T-helper 1 cell treated with Interleukin-12 subunit alpha and Interleukin-12 subunit beta and Interleukin-4 antibody, amounts not matched to agents 30 ng/mL and 1 ng/mL, for 36 hours (primary cell): ENCODE measurements around the gene MRPL28. TPM values are rescaled to one million over a fixed set of nuclear protein-coding genes. Genes with fewer than 3 reads are reported as not detected.

Source experiments
- intact Hi-C: fragments of 100-400 bp; cut with micrococcal nuclease; formaldehyde crosslinking; loops from one replicate; pipeline ENCODE4 v1.15.1; 2024
- total RNA-seq: library from RNA; stranded (reverse); gene quantifications from 2 replicates; pipeline ENCODE4 v1.2.3, GENCODE V29; 2022

The MRPL28 gene
- total RNA-seq, 1 donor from 2014 or later = 82.9 TPM

DNA sequence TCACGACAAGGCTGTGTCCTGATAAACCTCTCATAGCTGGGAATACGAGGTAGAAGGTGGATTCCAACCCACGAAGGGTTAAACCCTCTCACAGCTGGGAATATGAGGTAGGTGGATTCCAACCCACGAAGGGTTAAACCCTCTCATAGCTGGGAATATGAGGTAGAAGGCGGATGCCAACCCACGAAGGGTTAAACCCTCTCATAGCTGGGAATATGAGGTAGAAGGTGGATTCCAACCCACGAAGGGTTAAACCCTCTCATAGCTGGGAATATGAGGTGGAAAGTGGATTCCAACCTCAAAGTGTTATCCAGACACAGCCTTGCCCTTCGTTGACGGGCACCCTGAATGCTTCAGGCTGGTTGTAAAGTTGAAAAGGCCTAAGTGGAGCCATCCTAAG is 48.8 kb downstream of the MRPL28 start:
- intact Hi-C loops = no loop called here

GRCh38 chr16:320206-320605 is 50.1 kb downstream of the MRPL28 start:
- intact Hi-C loops = no loop called here

GRCh38 chr16:318628-319027 is 51.7 kb downstream of the MRPL28 start:
- intact Hi-C loops = no loop called here

DNA sequence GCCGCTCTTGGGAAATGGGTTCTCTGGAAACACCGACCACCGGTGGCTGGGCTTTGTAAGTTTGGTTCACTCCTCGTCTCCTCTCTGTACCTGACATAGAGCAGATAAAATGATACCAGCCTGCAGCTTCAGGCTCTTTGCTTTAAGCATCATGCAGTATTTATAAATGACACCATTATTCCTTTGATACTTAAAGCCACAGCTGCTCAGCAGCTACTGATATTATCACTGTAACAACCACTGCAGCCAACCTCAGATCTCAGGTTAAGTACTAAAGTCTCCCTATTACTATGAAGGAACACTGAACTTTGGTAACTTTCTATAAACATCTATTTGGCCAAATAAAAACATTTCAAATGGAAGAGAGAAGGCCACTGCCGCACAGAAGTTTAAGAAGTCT is 52.8 kb downstream of the MRPL28 start:
- intact Hi-C loops = no loop called here

Other genes with a start within 250 kb of the MRPL28 start
- gene NPRL3, start 231.9 kb downstream of the MRPL28 start, total RNA-seq = 31.7 and 32.8 TPM in 2 replicates
- gene HBZ, start 217.9 kb downstream of the MRPL28 start, total RNA-seq = not detected in 2 replicates
- gene HBM, start 204.6 kb downstream of the MRPL28 start, total RNA-seq = not detected in 2 replicates
- gene HBA2, start 197.7 kb downstream of the MRPL28 start, total RNA-seq = not detected in 2 replicates
- not detected in 2 replicates for gene HBA1, start 193.9 kb downstream of the MRPL28 start, total RNA-seq
- not detected in 2 replicates for gene HBQ1, start 190.1 kb downstream of the MRPL28 start, total RNA-seq
- gene LUC7L, start 141.1 kb downstream of the MRPL28 start, total RNA-seq = 61.5 and 69.6 TPM in 2 replicates
- 17.1 and 23.2 TPM in 2 replicates for gene FAM234A, start 135.7 kb downstream of the MRPL28 start, total RNA-seq
- gene RGS11, start 94.6 kb downstream of the MRPL28 start, total RNA-seq = 0.07 and 0.27 TPM in 2 replicates
- not detected in 2 replicates for gene ARHGDIG, start 89.9 kb downstream of the MRPL28 start, total RNA-seq
- not detected in 2 replicates for gene PDIA2, start 87.4 kb downstream of the MRPL28 start, total RNA-seq
- 22.3 and 23.4 TPM in 2 replicates for gene AXIN1, start 17.8 kb downstream of the MRPL28 start, total RNA-seq
- 37.9 and 38.2 TPM in 2 replicates for gene PGAP6, start 11.4 kb upstream of the MRPL28 start, total RNA-seq
- 45.0 and 49.4 TPM in 2 replicates for gene NME4, start 26.7 kb upstream of the MRPL28 start, total RNA-seq
- 7.9 and 10.7 TPM in 2 replicates for gene DECR2, start 31.3 kb upstream of the MRPL28 start, total RNA-seq
- gene RAB11FIP3, start 55.1 kb upstream of the MRPL28 start, total RNA-seq = 35.2 and 38.5 TPM in 2 replicates
- gene CAPN15, start 157.2 kb upstream of the MRPL28 start, total RNA-seq = 86.5 and 94.8 TPM in 2 replicates
- gene PRR35, start 189.9 kb upstream of the MRPL28 start, total RNA-seq = 0.10 TPM in 1 of 2 replicates, not detected in the other
- 1.8 and 2.2 TPM in 2 replicates for gene NHLRC4, start 196.5 kb upstream of the MRPL28 start, total RNA-seq
- gene PIGQ, start 199.4 kb upstream of the MRPL28 start, total RNA-seq = 45.5 and 49.8 TPM in 2 replicates
- 16.2 and 17.6 TPM in 2 replicates for gene RAB40C, start 219.5 kb upstream of the MRPL28 start, total RNA-seq